Measurements from ENCODE around the gene MYH9. TPM values are rescaled to one million over a fixed set of nuclear protein-coding genes. Genes with fewer than 3 reads are reported as not detected.

MYH9 gene
- total RNA-seq, 1 experiment from 2014 or later = 323 TPM

- ChIA-PET CTCF (no interaction called here), POLR2A (ENCODE audit: low non-redundant PET) (no interaction called here)
- TF ChIP-seq EZH2 (IDR thresholded peaks at IDR 0.05; ENCODE audit: borderline replicate concordance, low read depth, low read length, poor library complexity, severe bottlenecking) (no peak), CTCF (conservative IDR thresholded peaks at IDR 0.05; ENCODE audit: low read depth, low read length) (no peak)
- Histone ChIP-seq H3K4me3 (ENCODE audit: low read depth, low read length, poor library complexity, severe bottlenecking) (no peak overlapping the region), H3K9me3 (ENCODE audit: low read depth, low read length, poor library complexity, severe bottlenecking) (no peaks in the 10 kb centered on the region), H3K27me3 (replicated peaks; ENCODE audit: insufficient read depth, low read depth, low read length, poor library complexity) (no peaks in the 10 kb centered on the region), H3K27ac (ENCODE audit: low read depth, low read length, poor library complexity, severe bottlenecking) (peak overlapping the region; percentile 27), H3K4me1 (ENCODE audit: insufficient read depth, low read length, poor library complexity, severe bottlenecking) (no peaks in the 10 kb centered on the region), H3K36me3 (ENCODE audit: insufficient read depth, low read length, poor library complexity, severe bottlenecking) (peaks cover 28% of the 10 kb centered on the region)
- intact Hi-C loops (cut with micrococcal nuclease; ENCODE audit: unreplicated experiment) = no loop called here
- no peak for DNase-seq (ENCODE audit: low spot score)
- BruUV-seq (replicated peaks) = no TSS peak
These were observed 43.5 kb downstream of the MYH9 start for GRCh38 chr22:36344106-36344827.

- intact Hi-C loops (cut with micrococcal nuclease; ENCODE audit: unreplicated experiment) = no loop called here
- no TSS peak for BruUV-seq (replicated peaks)
- H3K36me3 ChIP-seq (ENCODE audit: insufficient read depth, low read length, poor library complexity, severe bottlenecking) = peaks cover 31% of the 10 kb centered on the region
- H3K9me3 ChIP-seq (ENCODE audit: low read depth, low read length, poor library complexity, severe bottlenecking) = no peaks in the 10 kb centered on the region
- ChIA-PET CTCF (no interaction called here), POLR2A (ENCODE audit: low non-redundant PET) (interaction anchor here (0.6 kb wide), 1 partner anchor 15 kb away, joined by 3 read pairs; no protein-coding TSS in a partner anchor)
- peak overlapping the region; percentile 27 for H3K27ac ChIP-seq (ENCODE audit: low read depth, low read length, poor library complexity, severe bottlenecking)
- TF ChIP-seq CTCF (conservative IDR thresholded peaks at IDR 0.05; ENCODE audit: low read depth, low read length) (no peak), EZH2 (IDR thresholded peaks at IDR 0.05; ENCODE audit: borderline replicate concordance, low read depth, low read length, poor library complexity, severe bottlenecking) (no peak)
- no peaks in the 10 kb centered on the region for H3K27me3 ChIP-seq (replicated peaks; ENCODE audit: insufficient read depth, low read depth, low read length, poor library complexity)
- no peak for DNase-seq (ENCODE audit: low spot score)
- H3K4me3 ChIP-seq (ENCODE audit: low read depth, low read length, poor library complexity, severe bottlenecking) = no peak overlapping the region
- no peaks in the 10 kb centered on the region for H3K4me1 ChIP-seq (ENCODE audit: insufficient read depth, low read length, poor library complexity, severe bottlenecking)
These were observed 44.1 kb downstream of the MYH9 start for GRCh38 chr22:36343720-36344105.

- no peak overlapping the region for H3K4me3 ChIP-seq (ENCODE audit: low read depth, low read length, poor library complexity, severe bottlenecking)
- TF ChIP-seq EZH2 (IDR thresholded peaks at IDR 0.05; ENCODE audit: borderline replicate concordance, low read depth, low read length, poor library complexity, severe bottlenecking) (no peak), CTCF (conservative IDR thresholded peaks at IDR 0.05; ENCODE audit: low read depth, low read length) (no peak)
- peaks cover 33% of the 10 kb centered on the region for H3K36me3 ChIP-seq (ENCODE audit: insufficient read depth, low read length, poor library complexity, severe bottlenecking)
- BruUV-seq (replicated peaks) = no TSS peak
- intact Hi-C loops (cut with micrococcal nuclease; ENCODE audit: unreplicated experiment) = no loop called here
- H3K9me3 ChIP-seq (ENCODE audit: low read depth, low read length, poor library complexity, severe bottlenecking) = no peaks in the 10 kb centered on the region
- no peaks in the 10 kb centered on the region for H3K27me3 ChIP-seq (replicated peaks; ENCODE audit: insufficient read depth, low read depth, low read length, poor library complexity)
- no peak overlapping the region for H3K27ac ChIP-seq (ENCODE audit: low read depth, low read length, poor library complexity, severe bottlenecking)
- ChIA-PET CTCF (no interaction called here), POLR2A (ENCODE audit: low non-redundant PET) (interaction anchor here (0.6 kb wide), 1 partner anchor 15 kb away, joined by 3 read pairs; no protein-coding TSS in a partner anchor)
- no peak for DNase-seq (ENCODE audit: low spot score)
- H3K4me1 ChIP-seq (ENCODE audit: insufficient read depth, low read length, poor library complexity, severe bottlenecking) = no peaks in the 10 kb centered on the region
These were observed 44.6 kb downstream of the MYH9 start for GRCh38 chr22:36343070-36343719.

All from A673 (cell line).